Right cardiac atrium (tissue), 5 donors: ENCODE results near the gene GJB2. TPM values are rescaled to one million over a fixed set of nuclear protein-coding genes. Genes with fewer than 3 reads are reported as not detected.

Experiments used
- ATAC-seq, 2 donors: fragments of 200-7000 bp; cut with Tn5 transposase; one replicate each; pipeline versions ENCODE4 v1.8.0 to v1.9.1; 2020; ENCODE audit warnings: moderate library complexity in 2 of 2, mild to moderate bottlenecking in 1 of 2
- DNase-seq, 3 donors: peaks; one replicate each; pipeline ENCODE4 v3.0.0-alpha.2; 2020
- H3K27ac ChIP-seq: one replicate; pipeline ENCODE4 v1.5.1; 2013; ENCODE audit warnings: mild to moderate bottlenecking, low read length, control low read depth, moderate library complexity
- H3K27me3 ChIP-seq: one replicate; pipeline ENCODE4 v1.6.1; 2013; ENCODE audit not compliant: control insufficient read depth, insufficient read depth
- H3K4me1 ChIP-seq: one replicate; pipeline ENCODE4 v1.6.1; 2013; ENCODE audit warnings: low read length; ENCODE audit not compliant: control insufficient read depth, insufficient read depth
- H3K4me3 ChIP-seq: one replicate; pipeline ENCODE4 v1.5.1; 2013; ENCODE audit warnings: low read length, control low read depth
- H3K9me3 ChIP-seq: one replicate; pipeline ENCODE4 v1.6.1; 2013; ENCODE audit warnings: low read length; ENCODE audit not compliant: control insufficient read depth
- WGBS: extraction: QIAGEN DNeasy Blood & Tissue Kit; methylation state at CpG from one replicate; pipeline ENCODE4 v1.1.7; 2013; 5-methylcytosine and 5-hydroxymethylcytosine counted together
- intact Hi-C, 4 donors: fragments of 100-400 bp; cut with DNase I; formaldehyde crosslinking; loops; one replicate each; pipeline versions ENCODE4 v1.11.0 to v1.14.0; 2022 to 2023
- polyA plus RNA-seq: library from polyadenylated mRNA; stranded (reverse); fragments of 200-250 nt; gene quantifications from one replicate; pipeline ENCODE4 v1.2.3, GENCODE V29; 2013
- total RNA-seq, 4 donors: library from RNA; stranded (reverse); fragmentation: NEBNext Ultra II Directional; extraction: Animal tissue kit (Norgen Biotek cat#: 25700); gene quantifications; one replicate each; pipeline ENCODE4 v1.2.1, GENCODE V29; 2021
- donor health status: healthy with polysubstance abuse.
- donor health status: DM: no; HTN: yes; CAD: no.
- donor health status: DM: no; HTN: no; CAD: no.
- donor health status: DM: no; HTN: yes; CAD: no; lungs with severe emphysema.
- donor health status: DM: yes; HTN: yes; CAD: no.

The GJB2 gene
- total and polyA plus RNA-seq, 5 donors: 0.09 to 0.20 TPM; not detected in 3

DNA sequence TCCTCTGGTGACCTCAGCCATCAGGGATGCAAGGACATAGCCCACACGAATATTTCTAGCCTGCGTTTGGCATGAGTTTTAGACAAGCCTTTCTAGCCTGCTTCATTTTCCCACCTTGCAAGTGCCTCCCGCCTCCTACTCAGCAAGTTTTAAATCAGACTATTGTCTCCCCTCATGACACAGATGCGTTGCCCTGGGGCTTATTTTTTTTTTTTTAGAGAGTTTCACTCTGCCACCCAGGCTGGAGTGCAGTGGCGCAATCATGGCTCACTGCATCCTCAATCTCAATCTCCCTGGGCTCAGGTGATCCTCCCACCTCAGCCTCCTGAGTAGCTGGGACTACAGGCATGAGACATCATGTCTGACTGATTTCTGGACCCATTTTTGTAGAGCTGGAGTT lies 14.6 kb downstream of the GJB2 start:
- intact Hi-C loops: no loop called here
- no peak overlapping the region for H3K4me3 ChIP-seq
- ATAC-seq (no peak), DNase-seq (no peak)
- H3K9me3 ChIP-seq: no peaks in the 10 kb centered on the region
- WGBS: 69% methylated on average over 5 of the region's 5 CpGs
- H3K4me1 ChIP-seq: no peaks in the 10 kb centered on the region
- no peak overlapping the region for H3K27ac ChIP-seq
- no peaks in the 10 kb centered on the region for H3K27me3 ChIP-seq

DNA sequence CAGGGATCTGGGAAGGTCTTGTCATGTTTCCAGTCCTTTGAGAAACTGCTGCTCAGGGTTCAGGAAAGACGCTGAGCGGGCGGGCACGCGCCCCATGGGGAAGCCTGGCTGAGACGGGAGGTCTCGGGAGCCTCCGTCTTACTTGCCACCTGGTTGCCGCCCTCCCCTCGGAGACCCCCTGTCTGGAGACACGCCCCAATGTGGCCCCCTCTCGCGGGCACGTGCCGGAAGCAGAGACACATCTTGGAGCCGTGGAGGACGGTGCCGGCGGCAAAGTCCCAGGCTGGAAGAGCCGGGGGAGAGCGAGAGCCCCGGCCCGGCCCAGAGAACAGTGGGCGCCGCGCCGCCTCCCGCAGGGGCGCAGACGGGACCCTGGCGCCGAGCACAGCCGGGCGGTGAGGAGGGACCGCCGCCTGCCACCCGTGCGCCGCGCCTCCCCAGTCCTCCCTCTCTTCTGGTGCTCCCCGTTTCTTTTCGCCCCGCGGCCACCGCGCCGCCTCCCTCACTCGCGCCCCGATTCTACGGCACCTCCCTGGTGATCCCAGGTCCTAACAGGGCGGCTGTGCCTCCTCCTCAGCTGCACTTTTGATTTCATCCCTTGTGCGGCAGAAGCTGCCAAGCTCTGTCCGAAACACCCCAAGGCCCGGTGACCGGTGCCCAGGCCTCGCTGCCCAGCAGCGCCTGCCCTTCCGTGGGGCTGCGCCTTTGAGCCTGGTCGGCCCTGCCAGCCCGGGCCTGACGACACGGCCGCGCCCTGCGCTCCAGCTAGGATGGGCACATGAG lies 15.5 kb downstream of the GJB2 start:
- intact Hi-C loops: no loop called here
- no peaks in the 10 kb centered on the region for H3K27me3 ChIP-seq
- no peaks in the 10 kb centered on the region for H3K4me1 ChIP-seq
- H3K4me3 ChIP-seq: no peak overlapping the region
- DNase-seq: peak in 1 of 3 donors; percentile 44
- H3K9me3 ChIP-seq: no peaks in the 10 kb centered on the region
- H3K27ac ChIP-seq: no peak overlapping the region
- 43% methylated on average over 67 of the region's 67 CpGs for WGBS
- ATAC-seq: no peak

DNA sequence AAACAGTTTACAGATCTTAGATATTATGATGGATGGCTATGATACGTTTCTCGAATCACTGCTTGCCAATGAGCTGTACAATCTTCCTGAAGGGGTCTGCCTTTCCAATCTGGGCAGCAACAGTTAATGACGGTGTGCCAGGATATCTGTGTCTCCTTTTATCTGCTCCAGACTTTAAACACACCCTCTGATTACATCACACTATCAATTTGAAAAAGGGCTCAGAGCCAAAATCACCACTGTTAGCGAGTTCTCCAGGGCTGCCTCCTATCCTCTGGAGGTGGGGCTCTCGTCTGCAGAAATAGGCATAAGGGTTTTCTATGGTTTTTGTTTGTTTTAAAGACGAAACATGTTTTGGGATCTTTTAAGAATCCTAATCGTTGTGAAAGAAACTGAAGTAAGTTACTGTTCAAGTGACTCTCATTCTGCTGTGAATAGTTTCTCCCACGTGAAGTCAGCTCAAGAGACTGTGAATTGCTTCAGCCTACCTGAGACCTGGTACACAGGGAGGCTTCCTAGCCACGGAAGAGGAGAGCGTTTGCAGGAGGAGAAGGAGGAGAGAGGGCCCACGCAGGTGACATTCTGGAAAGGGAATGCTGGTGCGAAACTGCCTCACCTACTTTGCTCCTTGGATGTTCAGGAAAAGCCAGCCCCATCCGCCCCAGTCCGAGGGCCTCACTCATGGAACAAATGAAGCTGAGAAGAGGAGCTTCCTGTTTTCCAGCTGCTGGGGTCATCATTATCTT lies 16.7 kb downstream of the GJB2 start:
- DNase-seq: no peak
- WGBS: 68% methylated on average over 14 of the region's 14 CpGs
- no peaks in the 10 kb centered on the region for H3K9me3 ChIP-seq
- peak in 1 of 2 donors; percentile 30 for ATAC-seq
- no peak overlapping the region for H3K4me3 ChIP-seq
- H3K27ac ChIP-seq: no peak overlapping the region
- no peaks in the 10 kb centered on the region for H3K27me3 ChIP-seq
- intact Hi-C loops: no loop called here
- no peaks in the 10 kb centered on the region for H3K4me1 ChIP-seq

DNA sequence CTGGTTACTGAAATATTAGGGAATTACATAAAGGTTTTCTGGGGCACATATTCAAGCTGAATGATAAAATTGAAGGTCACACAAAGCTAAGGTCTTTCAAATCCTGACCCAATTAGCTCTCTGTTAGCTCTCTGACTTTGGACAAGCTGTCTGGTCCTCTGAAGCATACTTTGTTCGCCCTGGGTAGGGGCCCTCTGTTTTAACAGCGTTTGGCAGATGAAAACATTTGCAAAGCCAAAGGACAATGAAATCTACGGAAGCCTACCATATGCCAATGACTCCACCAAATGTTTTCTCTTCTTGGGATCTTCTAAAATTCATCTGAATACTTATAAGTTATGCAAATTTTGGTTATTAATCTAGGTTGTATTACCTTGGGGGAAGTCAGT lies 17.3 kb downstream of the GJB2 start:
- Histone ChIP-seq H3K27me3 (no peaks in the 10 kb centered on the region), H3K27ac (no peak overlapping the region), H3K9me3 (no peaks in the 10 kb centered on the region), H3K4me3 (no peak overlapping the region), H3K4me1 (no peaks in the 10 kb centered on the region)
- ATAC-seq (no peak), DNase-seq (no peak)
- intact Hi-C loops: no loop called here
- 69% methylated on average over 3 of the region's 3 CpGs for WGBS

DNA sequence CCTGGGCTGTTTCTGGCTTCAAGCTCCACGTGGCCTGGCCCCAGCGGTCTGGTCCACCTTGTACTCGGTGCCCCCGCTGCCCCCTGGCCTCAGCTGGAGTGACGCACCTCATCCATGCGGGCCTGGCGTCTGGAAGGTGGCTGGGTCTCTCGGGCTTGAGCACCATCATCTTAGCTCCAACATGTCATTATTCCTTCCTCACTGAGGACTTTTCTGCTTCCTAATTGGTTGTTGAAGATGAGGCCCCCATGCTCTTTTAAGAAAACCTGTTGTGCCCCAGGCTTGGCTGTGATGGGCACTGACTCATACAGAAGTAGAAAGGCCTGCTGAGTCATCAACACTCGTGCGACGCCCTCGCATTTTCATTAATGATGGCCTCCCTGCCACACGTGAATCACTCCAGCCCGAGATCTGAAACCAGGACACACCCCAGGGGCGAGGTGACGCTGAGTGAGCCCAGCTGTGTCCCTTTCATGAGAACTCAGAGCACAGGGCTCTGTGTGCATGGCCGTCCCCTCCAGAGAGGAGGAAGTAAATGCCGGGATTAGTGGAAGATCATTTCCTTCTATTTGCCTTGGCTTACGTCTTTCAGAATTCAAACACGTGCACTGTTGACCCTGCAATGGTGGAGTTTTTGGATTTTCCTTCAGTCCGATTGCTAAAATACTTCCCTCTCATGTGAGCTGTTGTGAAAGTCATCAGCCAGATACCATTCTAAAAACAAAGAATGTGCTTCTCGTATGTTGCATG lies 17.9 kb downstream of the GJB2 start:
- DNase-seq: peak; percentile 79 to 90 (median 82)
- no peaks in the 10 kb centered on the region for H3K9me3 ChIP-seq
- ATAC-seq: peak; percentile 81 to 94
- no peak overlapping the region for H3K4me3 ChIP-seq
- intact Hi-C loops: no loop called here
- H3K4me1 ChIP-seq: no peaks in the 10 kb centered on the region
- no peaks in the 10 kb centered on the region for H3K27me3 ChIP-seq
- no peak overlapping the region for H3K27ac ChIP-seq
- WGBS: 44% methylated on average over 22 of the region's 22 CpGs

DNA sequence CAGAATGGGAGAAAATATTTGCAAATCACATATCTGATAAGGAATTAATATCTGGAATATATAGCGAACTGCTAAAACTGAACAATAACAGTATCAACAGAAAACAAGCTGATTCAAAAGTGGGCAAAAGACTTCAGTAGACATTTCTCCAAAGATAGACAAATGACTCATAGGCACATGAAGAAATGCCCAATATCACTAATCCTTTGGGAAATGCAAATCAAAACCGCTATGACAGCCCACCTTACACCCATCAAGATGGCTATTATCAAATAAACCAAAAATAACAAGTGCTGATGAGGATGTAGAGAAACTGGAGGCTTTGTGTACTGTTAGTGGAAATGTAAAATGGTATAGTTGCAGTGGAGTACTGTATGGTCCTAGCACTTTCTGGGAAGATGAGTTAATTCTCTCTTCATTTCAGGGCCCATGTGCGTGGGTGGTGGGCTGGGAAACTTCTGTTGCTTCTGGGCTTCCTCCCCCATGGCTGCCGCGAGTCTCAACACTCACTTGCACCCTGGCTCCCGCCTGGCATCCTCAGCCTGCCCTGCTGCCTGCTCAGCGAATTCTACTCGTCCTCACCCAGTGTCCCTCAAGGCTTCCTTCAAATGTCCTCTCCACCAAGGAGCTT lies 19.5 kb downstream of the GJB2 start:
- H3K27ac ChIP-seq: no peak overlapping the region
- ATAC-seq (no peak), DNase-seq (no peak)
- H3K9me3 ChIP-seq: no peaks in the 10 kb centered on the region
- intact Hi-C loops: no loop called here
- H3K4me1 ChIP-seq: no peaks in the 10 kb centered on the region
- WGBS: 79% methylated on average over 8 of the region's 8 CpGs
- no peaks in the 10 kb centered on the region for H3K27me3 ChIP-seq
- no peak overlapping the region for H3K4me3 ChIP-seq

DNA sequence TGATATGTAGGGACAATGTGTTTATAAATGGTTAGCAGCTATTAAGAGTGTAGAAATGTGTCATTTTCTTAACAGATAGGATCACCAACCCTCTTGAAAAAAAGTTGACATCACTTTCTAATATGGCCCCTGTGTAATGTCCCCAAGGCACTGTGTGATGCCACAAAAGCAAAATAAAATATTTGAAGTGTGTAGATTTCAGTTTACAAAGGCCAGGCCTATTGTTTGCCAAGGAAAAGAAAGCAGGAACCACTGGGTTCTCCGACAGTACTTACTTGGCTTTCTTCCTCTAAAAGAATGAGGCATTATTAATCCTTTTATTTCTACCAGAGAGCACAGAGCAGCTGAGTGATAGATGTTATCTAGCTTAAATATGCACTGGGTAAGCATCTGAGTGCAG lies 21.4 kb downstream of the GJB2 start:
- 70% methylated on average over 1 of the region's 1 CpG for WGBS
- no peak for ATAC-seq
- Histone ChIP-seq H3K27me3 (no peaks in the 10 kb centered on the region), H3K27ac (no peak overlapping the region), H3K9me3 (no peaks in the 10 kb centered on the region), H3K4me3 (no peak overlapping the region), H3K4me1 (no peaks in the 10 kb centered on the region)
- no peak for DNase-seq
- intact Hi-C loops: no loop called here

DNA sequence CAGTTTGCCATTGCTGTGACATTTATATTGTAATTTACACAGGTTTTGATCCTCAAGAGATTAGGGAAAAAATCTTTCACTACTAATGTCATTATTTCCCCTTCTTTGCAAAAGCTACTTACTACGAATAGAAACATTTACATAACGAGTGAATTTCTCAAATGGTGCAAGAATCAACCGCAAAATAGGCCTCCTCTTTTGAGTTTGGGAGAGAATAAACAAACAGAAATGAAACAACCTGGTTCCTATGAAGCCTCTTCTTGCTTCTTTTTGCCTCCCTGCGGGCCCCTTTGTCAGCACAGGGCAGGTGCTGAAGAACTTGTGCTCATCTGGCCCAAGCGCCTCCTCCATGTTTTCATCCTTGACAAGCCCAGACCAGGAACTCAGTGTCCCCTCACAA lies 21.8 kb downstream of the GJB2 start:
- no peak overlapping the region for H3K4me3 ChIP-seq
- no peaks in the 10 kb centered on the region for H3K9me3 ChIP-seq
- no peak for DNase-seq
- H3K27ac ChIP-seq: no peak overlapping the region
- no peak for ATAC-seq
- H3K4me1 ChIP-seq: no peaks in the 10 kb centered on the region
- H3K27me3 ChIP-seq: no peaks in the 10 kb centered on the region
- intact Hi-C loops: no loop called here
- WGBS: 90% methylated on average over 5 of the region's 5 CpGs

DNA sequence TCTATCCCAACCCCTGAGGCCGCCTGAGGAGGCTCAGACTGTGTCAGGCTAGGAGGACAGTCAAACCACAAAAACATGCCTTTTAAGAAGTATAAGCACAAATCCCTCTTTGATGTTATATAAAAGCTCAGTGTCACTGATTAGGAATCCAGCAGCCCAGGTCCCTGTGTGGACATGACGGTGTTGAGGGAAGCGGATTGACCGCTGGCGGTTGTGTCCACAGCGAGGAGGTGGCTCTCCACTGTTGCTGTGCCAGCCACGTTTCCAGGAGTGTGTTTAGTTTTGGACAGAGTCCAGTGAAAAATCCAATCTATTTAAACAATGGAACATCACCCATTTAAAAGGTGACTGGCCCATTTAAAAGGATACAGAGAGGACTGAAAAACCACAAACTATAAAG lies 24.3 kb downstream of the GJB2 start:
- 77% methylated on average over 7 of the region's 7 CpGs for WGBS
- Histone ChIP-seq H3K4me3 (no peak overlapping the region), H3K27me3 (no peaks in the 10 kb centered on the region), H3K4me1 (no peaks in the 10 kb centered on the region), H3K9me3 (no peaks in the 10 kb centered on the region), H3K27ac (no peak overlapping the region)
- intact Hi-C loops: loop anchor here in 2 of 4 donors (10.0 kb wide), 1 partner anchor 114 kb away; no protein-coding TSS in a partner anchor
- ATAC-seq (no peak), DNase-seq (no peak)

DNA sequence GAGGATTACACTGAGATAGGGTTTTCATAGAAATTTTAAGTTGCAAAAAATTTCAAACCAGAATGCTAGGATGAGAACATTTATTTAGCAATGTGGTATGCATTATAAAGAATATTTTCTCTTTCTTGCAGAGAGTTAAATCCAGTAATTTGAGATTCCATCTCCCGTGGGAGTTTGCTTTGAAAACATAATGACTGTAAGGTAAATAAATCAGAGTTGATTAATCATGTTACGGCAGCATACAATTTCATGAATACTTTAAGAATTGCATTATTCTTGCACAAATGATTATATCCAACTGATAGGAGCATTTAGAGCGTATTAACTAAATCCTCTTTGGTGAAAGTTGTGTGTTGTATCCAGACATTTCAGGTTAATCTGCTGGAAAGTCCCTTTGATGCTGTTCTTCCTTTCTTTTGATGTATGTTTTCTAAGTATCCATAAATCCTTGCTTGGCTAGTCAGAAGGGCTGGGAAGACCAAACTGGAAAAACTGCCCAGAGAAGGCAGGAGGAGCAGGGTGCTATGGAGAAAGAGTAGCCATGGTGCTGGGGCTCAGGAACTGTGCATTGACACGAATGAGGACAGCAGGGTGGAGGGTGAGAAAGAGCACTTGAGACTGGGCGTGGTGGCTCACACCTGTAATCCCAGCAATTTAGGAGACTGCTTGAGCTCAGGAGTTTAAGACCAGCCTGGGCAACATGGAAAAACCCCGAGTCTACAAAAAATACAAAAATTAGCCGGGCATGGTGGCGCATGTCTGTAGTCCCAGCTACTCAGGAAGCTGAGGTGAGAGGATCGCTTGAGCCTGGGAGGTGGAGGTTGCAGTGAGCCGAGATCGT lies 27.1 kb downstream of the GJB2 start:
- Histone ChIP-seq H3K27me3 (no peaks in the 10 kb centered on the region), H3K4me1 (no peaks in the 10 kb centered on the region), H3K4me3 (no peak overlapping the region), H3K27ac (no peak overlapping the region), H3K9me3 (no peaks in the 10 kb centered on the region)
- ATAC-seq (no peak), DNase-seq (no peak)
- intact Hi-C loops: loop anchor here in 2 of 4 donors (10.0 kb wide), 1 partner anchor 111 kb away; no protein-coding TSS in a partner anchor
- WGBS: 79% methylated on average over 11 of the region's 11 CpGs
